ENCODE results near the gene CACNA1B.
"Not testable (repeated sequence)": the region's sequence is repeated elsewhere in the genome, so short reads cannot be mapped to it uniquely, and the experiment has no call there.

The CACNA1B gene

DNA sequence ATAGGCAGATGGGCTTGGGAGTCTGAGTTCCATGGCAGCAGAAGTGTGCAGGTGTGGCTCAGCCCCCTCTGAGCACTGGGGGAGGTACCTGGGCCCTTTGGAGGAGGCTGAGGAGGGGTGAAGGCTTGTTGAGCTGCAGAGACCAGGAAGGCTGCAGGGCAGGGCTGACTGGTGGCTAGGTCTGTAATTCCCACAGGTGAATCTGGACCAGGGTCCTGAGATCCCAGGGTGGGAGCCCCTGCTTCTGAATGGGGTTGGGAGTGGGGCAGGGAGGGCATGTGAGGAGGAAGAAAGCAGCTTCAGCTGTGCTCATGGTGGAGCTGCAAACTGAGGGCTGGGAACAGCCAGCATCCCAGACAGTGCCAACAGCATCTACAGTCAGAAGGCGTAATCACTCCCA lies 111.1 kb downstream of the CACNA1B start:
- DNase-seq, result no peak

- DNase-seq, result no peak
Observed at GRCh38 chr9:137989156-137989555, 111.6 kb downstream of the CACNA1B start.

GRCh38 chr9:137989999-137990715 lies 112.6 kb downstream of the CACNA1B start:
- DNase-seq, result no peak

DNA sequence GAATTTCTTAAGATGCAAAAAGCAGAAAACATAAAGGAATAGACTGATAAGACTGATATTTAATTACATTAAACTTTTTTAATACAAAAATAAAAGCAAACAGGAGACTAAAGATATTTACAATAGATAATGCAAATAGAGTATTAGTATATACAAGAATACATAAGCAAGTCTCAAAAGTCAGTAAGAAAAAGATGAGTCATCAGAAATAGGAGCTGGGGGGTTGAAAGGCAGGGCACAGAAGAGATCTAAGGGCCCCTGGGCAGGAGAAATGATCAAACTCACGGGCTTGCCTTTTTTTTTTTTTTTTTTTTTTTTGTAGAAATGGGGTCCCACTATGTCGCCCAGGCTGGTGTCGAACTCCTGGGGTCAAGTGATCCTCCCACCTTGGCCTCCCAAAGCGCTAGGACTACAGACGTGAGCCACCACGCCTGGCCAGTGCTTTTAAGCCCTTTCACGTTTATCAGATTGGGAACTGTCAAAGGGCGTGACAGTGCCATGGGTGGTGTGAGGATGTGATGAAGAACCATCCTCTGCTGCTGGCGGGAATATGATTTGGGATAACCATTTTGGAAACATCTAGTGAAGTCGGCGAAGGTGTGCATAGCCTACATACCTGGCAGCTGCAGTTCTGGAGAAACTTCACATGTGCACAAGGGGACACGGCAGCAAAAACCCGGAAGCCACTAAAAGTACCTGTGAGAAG lies 126.1 kb downstream of the CACNA1B start:
- no peak for DNase-seq

- no peak for DNase-seq
Observed at GRCh38 chr9:138006576-138007233, 129.1 kb downstream of the CACNA1B start.

DNA sequence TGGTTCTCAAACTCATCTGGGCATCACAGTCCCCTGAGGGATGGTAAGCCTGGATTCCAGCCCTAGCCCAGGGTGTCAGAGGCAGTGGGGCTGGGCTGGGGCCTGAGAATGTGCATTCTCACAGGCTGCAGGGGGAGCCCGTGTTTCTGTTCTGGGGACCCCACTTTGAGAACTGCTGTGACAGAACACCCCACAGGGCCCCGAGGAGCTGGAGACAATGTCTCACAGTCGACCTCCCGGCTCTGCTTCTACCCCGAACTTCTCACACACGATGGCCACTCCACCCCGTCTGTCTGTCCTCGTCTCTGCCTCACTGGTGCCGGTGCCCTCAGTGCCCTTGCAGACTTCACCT lies 130.0 kb downstream of the CACNA1B start:
- no peak for DNase-seq

GRCh38 chr9:138007918-138008841 lies 130.6 kb downstream of the CACNA1B start:
- no peak for DNase-seq

- no peak for DNase-seq
Observed at GRCh38 chr9:138009016-138009802, 131.6 kb downstream of the CACNA1B start.

DNA sequence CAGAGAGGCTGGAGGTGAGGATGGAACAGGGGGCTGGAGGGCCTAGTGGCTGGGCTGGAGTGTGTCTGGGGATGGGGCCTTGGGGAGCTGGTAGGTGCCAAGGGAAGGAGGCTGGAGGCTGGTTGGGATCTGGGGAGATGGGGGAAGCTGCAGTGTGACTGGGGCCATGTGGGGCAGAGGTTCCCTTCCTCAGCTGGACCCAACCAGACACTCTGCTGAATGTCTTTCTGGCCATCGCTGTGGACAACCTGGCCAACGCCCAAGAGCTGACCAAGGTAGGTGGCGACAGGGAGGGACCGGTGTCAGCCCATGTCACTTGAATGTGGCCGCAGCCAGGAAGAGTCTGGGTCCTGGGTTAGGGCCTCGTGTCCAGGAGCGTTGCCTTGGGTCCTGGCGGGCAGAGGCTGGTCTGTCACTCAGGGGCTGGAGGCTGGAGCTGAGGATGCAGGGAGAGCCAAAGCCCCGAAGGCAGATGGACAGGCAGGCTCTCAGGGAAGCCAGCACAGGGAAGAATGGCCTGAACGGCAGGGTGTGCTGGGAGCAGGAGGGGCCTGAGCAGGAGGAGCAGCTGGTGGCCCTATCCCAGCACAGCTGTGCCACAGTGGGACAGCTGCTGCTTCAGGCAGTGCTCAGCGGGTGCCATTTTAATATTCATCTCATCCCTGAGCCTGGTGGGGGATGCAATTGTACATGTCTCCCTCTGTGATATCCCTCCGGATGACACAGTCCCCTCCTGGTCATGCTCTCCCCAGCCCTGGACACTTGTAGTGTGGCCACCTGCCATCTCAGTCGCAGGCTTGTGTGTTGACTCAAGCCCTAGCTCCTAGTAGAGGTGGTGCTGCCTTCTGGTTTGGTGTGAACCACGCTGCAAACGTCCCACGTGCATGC lies 132.5 kb downstream of the CACNA1B start:
- DNase-seq, result no peak

DNA sequence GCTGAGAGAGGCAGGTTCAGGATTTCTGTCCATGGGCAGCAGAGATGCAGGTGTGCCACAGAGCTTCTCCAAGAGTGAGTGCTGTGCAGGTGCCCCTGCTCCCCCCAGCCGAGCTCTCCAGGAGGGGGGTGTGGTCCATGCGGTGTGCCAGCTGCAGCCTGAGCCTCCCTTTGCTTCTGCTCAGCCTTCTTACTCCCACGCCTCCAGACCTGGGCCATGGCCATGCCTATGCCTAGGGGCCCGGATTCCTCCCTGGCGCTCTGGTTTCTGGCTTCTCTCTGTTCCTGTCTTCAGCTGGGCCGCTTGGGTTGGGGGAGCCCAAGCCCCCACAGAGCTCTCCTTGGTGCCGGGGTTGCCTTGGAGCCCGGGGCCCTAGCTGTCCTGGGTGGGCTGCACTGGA lies 133.3 kb downstream of the CACNA1B start:
- no peak for DNase-seq

DNA sequence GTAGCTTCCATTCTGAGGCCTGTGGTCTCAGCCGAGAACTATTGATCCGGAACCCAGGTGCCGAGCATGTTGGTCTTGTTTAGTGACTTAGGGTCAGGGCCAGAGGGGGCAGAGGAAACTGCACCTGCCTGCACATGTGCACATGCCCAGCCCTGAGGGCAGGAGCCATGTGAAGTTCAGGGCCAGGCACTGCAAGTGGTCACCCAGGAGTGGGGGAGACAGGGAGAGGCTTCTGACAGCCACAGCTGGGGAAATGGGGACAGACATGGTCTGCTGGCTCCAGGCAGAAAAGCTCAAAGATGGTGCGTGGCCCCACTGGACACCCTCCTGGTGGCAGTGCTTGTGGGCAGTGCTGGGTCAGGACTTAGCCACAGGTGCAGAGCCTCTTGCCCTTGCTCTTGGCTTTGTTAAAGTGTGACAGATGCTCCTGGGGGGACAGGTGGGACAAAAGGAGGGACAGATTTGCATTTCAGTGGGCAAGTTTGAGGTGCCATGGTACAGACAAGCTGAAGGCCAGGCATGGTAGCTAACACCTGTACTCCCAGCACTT lies 134.4 kb downstream of the CACNA1B start:
- DNase-seq, result no peak

DNA sequence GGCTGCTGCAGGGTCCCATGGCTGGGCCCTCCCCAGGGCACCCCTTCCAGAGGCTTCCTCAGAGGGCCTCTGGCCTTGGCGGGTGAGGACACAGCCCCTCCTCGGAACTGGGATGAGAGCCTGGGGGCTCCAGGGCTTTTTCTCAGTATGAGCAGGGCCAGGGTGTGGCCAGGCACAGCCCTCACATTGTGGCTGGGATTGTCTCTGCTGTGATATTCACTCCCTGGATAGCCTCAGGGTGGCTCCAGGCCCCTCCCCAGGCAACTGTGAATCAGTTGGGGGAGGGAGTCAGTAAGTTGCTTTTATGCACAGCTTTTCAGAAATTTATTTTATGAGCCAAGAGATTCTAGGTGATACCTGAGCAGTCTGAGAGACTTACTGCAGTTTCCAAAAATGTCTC lies 135.7 kb downstream of the CACNA1B start:
- no peak for DNase-seq

- DNase-seq, result no peak
Observed at GRCh38 chr9:138013836-138014562, 136.4 kb downstream of the CACNA1B start.

DNA sequence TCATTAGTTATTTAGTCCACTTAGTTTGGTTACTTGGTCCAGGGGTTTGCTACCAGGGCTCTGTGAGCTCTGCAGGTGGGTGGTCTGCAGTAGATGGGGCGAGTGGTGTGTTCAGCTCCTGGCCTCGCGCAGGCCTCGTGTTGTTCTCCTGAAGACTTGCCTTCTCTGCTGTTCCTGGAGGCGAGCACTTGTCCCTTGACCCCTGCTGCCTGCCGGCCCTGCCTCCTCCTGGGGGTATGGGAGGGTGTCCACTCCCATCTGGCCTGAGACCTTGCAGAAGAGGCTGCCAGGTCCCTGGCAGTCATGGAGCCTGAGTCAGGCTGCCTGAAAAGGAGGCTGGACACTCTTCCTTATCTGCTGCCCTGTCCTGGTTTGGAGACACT lies 137.0 kb downstream of the CACNA1B start:
- no peak for DNase-seq

DNA sequence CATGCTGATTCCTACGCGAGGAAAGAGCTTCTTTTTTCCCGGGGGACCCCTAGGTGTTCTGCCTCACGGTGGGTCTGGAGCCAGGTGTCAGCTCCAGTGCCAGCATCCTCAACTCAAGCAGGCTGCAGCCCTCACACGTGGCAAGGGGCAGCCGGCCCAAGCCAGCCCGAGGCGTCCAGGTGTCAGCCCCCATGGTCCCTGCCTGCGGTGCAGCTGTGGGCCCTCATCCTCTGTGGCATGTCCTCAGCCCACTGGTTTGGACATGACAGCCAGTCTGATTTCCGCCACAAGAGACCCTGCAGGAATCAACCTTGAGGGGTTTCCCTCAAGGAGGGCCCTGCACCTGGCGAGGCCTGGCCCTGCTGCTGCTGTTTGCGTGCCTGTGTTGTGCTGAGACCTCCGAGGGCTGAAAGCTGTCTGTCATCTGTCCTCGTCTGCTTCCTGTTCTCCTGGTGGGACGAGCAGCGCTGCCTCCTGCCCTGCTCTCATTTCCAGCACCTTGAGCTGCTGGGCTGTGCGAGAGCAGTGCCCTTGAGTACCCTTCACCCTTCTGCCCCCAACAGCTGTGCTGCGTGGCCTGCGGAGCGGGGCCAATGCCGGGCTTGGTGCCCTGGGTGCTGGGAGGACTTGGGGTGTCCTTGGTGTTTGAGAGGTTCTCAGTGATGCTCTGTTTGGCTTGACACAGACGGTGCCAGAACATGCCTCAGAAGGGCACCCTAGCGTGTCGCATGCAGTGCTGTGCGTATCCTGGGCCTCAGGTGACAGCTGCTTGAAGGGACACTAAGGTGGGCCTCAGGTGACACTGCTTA lies 137.6 kb downstream of the CACNA1B start:
- DNase-seq, result no peak

DNA sequence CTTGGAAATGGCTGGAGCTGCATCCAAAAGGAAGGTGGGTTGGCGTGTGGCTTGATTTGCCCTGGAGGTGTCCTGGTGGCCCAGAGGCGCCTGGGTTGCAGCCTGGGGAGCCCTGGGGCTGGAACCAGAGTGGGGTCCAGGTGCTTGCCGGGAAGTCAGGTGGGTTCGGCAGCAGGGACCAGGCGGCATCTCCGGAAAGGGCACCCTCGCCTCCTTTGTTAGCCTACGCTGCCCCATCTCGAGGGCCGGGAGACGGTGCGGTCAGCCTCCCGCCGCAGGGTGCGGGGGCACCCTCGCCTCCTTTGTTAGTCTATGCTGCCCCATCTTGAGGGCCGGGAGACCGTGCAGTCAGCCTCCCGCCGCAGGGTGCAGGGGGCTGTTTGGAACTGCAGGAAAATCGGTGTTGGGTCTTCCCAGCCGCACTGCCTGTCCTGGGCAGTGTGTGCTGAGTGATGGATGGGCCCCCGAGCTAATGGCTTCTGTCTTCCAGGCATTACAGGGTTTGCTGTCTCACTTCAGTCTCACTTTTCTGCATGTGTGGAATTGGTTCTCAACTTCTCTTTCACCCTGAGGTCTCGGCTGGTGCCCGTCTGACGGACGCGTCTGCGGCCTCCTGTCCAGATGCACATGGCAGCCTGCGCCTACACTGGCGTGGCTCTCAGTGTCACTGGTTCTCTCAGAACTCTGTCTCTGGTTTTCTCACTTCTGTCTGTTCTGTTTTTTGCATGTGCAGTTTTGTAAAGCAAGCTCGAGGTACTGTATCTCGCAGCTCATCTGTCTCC lies 139.0 kb downstream of the CACNA1B start:
- no peak for DNase-seq

DNA sequence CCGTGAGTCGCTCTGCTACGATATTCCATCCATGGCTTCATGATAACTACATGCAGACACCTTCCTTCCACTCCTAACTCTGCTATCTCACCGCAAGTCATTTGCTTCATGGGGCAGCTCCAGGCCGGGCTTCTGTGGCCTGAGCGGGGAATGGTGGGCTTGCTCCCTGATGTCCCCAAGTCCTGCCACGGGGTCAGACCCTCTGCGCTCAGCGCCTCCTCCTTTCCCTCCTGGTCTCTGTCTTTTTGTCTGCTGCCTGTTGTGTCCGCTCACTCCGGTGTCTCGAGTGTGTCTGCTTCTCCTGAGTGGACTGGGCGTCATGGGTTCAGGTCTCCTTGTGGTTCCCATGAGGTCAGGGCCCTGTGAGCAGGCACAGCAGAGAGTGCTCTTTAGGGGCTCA lies 139.6 kb downstream of the CACNA1B start:
- DNase-seq, result no peak

- DNase-seq, result not testable (repeated sequence)
Observed at GRCh38 chr9:138019514-138019913, 141.9 kb downstream of the CACNA1B start.
